ENCODE measurements around the gene BPIFA3. TPM values are rescaled to one million over a fixed set of nuclear protein-coding genes. Genes with fewer than 3 reads are reported as not detected.

Gene BPIFA3
- total RNA-seq, 4 donors from 2014 or later = not detected

DNA sequence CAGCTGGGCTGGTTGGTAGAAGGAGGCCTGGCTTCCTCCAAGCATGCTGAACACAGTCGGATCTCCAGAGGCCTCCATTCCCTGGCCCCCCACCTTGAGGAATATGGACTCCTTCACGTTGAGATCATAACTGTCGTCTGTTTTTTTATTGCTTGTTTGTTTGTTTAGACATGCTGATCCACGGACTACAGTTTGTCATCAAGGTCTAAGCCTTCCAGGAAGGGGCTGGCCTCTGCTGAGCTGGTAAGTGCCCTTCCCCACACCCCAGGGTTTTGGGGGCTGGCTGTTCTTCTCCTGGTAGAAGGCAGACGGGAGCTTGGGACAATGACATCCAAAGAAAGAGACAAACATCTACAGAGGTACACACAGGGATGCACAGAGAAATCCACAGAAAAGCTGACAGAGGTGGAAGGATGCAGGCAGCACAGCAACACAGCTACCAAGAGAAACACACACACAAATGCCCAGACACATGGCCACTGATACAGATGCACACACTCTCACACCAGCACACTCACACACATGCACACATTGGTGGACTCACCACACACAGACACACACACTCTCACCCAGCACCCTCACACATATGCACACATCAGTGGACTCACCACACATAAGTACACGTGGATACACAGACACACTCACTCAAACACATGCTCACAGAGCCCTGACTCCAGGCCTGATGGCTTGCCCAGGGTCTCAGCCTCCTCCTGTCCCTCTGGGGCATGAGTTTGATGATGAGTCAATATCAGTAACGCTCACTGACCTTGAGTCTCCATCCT lies 25.4 kb downstream of the BPIFA3 start:
- DNase-seq (no peak), ATAC-seq (no peak)
- peaks cover 0 to 6% (median 0%) of the 10 kb centered on the region in 3 donors for H3K27me3 ChIP-seq
- in situ Hi-C loops (cut with MboI; ENCODE audit: low sequenced_read_pairs in 4 of 4) = no loop called here
- intact Hi-C loops (cut with DNase I; ENCODE audit: low total_unique reads) = no loop called here
- no peaks in the 10 kb centered on the region for H3K4me1 ChIP-seq
- H3K27ac ChIP-seq = no peak overlapping the region
- no peak overlapping the region for H3K4me3 ChIP-seq
- H3K36me3 ChIP-seq = no peaks in the 10 kb centered on the region
- no peaks in the 10 kb centered on the region for H3K9me3 ChIP-seq
- TF ChIP-seq POLR2A (IDR thresholded peaks at IDR 0.05) = no peak
- TF ChIP-seq, protein P1, sequence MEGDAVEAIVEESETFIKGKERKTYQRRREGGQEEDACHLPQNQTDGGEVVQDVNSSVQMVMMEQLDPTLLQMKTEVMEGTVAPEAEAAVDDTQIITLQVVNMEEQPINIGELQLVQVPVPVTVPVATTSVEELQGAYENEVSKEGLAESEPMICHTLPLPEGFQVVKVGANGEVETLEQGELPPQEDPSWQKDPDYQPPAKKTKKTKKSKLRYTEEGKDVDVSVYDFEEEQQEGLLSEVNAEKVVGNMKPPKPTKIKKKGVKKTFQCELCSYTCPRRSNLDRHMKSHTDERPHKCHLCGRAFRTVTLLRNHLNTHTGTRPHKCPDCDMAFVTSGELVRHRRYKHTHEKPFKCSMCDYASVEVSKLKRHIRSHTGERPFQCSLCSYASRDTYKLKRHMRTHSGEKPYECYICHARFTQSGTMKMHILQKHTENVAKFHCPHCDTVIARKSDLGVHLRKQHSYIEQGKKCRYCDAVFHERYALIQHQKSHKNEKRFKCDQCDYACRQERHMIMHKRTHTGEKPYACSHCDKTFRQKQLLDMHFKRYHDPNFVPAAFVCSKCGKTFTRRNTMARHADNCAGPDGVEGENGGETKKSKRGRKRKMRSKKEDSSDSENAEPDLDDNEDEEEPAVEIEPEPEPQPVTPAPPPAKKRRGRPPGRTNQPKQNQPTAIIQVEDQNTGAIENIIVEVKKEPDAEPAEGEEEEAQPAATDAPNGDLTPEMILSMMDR (IDR thresholded peaks at IDR 0.05 in 4 of 5, conservative IDR thresholded peaks at IDR 0.05 in 1 of 5) = no peak

GRCh38 chr20:33246077-33246476 lies 28.9 kb downstream of the BPIFA3 start:
- ATAC-seq (no peak), DNase-seq (no peak)
- Histone ChIP-seq H3K27me3 (no peaks in the 10 kb centered on the region), H3K27ac (no peak overlapping the region), H3K4me3 (no peak overlapping the region), H3K36me3 (no peaks in the 10 kb centered on the region), H3K4me1 (no peaks in the 10 kb centered on the region), H3K9me3 (no peaks in the 10 kb centered on the region)
- intact Hi-C loops (cut with DNase I; ENCODE audit: low total_unique reads) = no loop called here
- in situ Hi-C loops (cut with MboI; ENCODE audit: low sequenced_read_pairs in 4 of 4) = no loop called here
- no peak for TF ChIP-seq POLR2A (IDR thresholded peaks at IDR 0.05)
- TF ChIP-seq, protein P1 (IDR thresholded peaks at IDR 0.05 in 4 of 5, conservative IDR thresholded peaks at IDR 0.05 in 1 of 5) = no peak

DNA sequence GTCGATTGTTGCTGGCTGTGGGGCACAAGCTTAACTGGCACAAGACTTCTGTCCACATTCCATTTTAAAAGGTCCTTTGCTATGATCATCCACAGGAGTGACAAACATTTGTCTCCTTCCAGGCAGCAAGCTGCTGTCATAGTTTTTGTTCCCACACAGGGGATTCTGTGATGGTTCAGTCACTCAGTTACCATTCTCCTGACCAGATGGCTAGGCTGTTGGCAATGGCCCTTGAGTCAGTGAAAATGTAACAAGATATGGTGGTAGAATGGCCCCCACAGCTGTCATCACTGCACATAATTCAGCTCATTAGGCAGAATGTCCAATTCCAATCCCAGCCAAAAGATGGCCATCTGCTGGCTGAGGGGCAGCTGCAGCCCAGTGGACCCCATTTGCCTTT lies 32.3 kb downstream of the BPIFA3 start:
- TF ChIP-seq POLR2A (IDR thresholded peaks at IDR 0.05) = no peak
- TF ChIP-seq, protein P1 (IDR thresholded peaks at IDR 0.05 in 4 of 5, conservative IDR thresholded peaks at IDR 0.05 in 1 of 5) = no peak
- in situ Hi-C loops (cut with MboI; ENCODE audit: low sequenced_read_pairs in 4 of 4) (no loop called here), intact Hi-C loops (cut with DNase I; ENCODE audit: low total_unique reads) (no loop called here)
- H3K4me3 ChIP-seq = no peak overlapping the region
- no peak overlapping the region for H3K27ac ChIP-seq
- DNase-seq = no peak
- no peaks in the 10 kb centered on the region for H3K9me3 ChIP-seq
- peaks cover 0 to 4% (median 0%) of the 10 kb centered on the region in 3 donors for H3K27me3 ChIP-seq
- H3K36me3 ChIP-seq = no peaks in the 10 kb centered on the region
- H3K4me1 ChIP-seq = no peaks in the 10 kb centered on the region
- ATAC-seq = no peak

- ATAC-seq (no peak), DNase-seq (no peak)
- intact Hi-C loops (cut with DNase I; ENCODE audit: low total_unique reads) (no loop called here), in situ Hi-C loops (cut with MboI; ENCODE audit: low sequenced_read_pairs in 4 of 4) (no loop called here)
- Histone ChIP-seq H3K4me1 (no peaks in the 10 kb centered on the region), H3K4me3 (no peak overlapping the region), H3K36me3 (no peaks in the 10 kb centered on the region), H3K9me3 (no peaks in the 10 kb centered on the region), H3K27me3 (peaks cover 0 to 4% (median 0%) of the 10 kb centered on the region in 3 donors), H3K27ac (no peak overlapping the region)
- TF ChIP-seq, protein P1 (IDR thresholded peaks at IDR 0.05 in 4 of 5, conservative IDR thresholded peaks at IDR 0.05 in 1 of 5) = no peak
- TF ChIP-seq POLR2A (IDR thresholded peaks at IDR 0.05) = no peak
Measured at GRCh38 chr20:33250666-33251065, 33.5 kb downstream of the BPIFA3 start.
